Caco-2 (cell line): ENCODE measurements around the gene NCKIPSD. TPM values are rescaled to one million over a fixed set of nuclear protein-coding genes. Genes with fewer than 3 reads are reported as not detected.

Source experiments
- BruUV-seq: library from RNA; stranded (reverse); fragments of 400-500 nt; replicated peaks from 2 replicates; lab custom pipeline; 2021; lab: Mats Ljungman, UMichigan
- CTCF ChIA-PET: fragments of 300-600 bp; sonication (Branson Sonifier 250); formaldehyde crosslinking; loops from one replicate; lab custom pipeline; 2022; ENCODE audit warnings: antibody characterized with exemption; lab: Charles Lee
- POLR2A ChIA-PET: fragments of 300-600 bp; sonication (Branson Sonifier 250); formaldehyde crosslinking; loops from one replicate; lab custom pipeline; 2022; ENCODE audit warnings: antibody characterized with exemption; lab: Charles Lee
- DNase-seq, 2 experiments: peaks; one replicate each; pipeline versions ENCODE4 v3.0.0 to v3.0.0-alpha.2; 2020 to 2022
- H3K27me3 ChIP-seq: replicated peaks from 2 replicates; pipeline ENCODE4 v1.6.0; 2011; ENCODE audit warnings: low read length; ENCODE audit not compliant: control insufficient read depth, insufficient read depth
- H3K36me3 ChIP-seq: 2 replicates; pipeline ENCODE4 v1.5.1; 2011; ENCODE audit warnings: low read length; ENCODE audit not compliant: control insufficient read depth, insufficient read depth
- H3K4me1 ChIP-seq: fragments of 250-450 bp; sonication (Bioruptor Pico); 2 replicates; pipeline ENCODE4 v1.5.1; 2020; ENCODE audit warnings: mild to moderate bottlenecking
- H3K4me3 ChIP-seq: 2 replicates; pipeline ENCODE4 v1.5.1; 2011; ENCODE audit warnings: low read depth, mild to moderate bottlenecking, control low read depth, low read length
- H3K9me3 ChIP-seq: fragments of 250-450 bp; sonication (Bioruptor Pico); 2 replicates; pipeline ENCODE4 v1.5.1; 2020; ENCODE audit warnings: mild to moderate bottlenecking, moderate library complexity
- H3K27ac Mint-ChIP-seq: one replicate; pipeline ENCODE4 v1.8.0; 2022; ENCODE audit warnings: mixed read lengths; ENCODE audit not compliant: unreplicated experiment
- H3K27me3 Mint-ChIP-seq: one replicate; pipeline ENCODE4 v1.8.0; 2022; ENCODE audit warnings: mixed read lengths; ENCODE audit not compliant: insufficient read depth, unreplicated experiment
- H3K36me3 Mint-ChIP-seq: one replicate; pipeline ENCODE4 v1.8.0; 2022; ENCODE audit warnings: mild to moderate bottlenecking, mixed read lengths; ENCODE audit not compliant: insufficient read depth, unreplicated experiment
- H3K4me1 Mint-ChIP-seq: one replicate; pipeline ENCODE4 v1.8.0; 2022; ENCODE audit warnings: low read depth, mixed read lengths; ENCODE audit not compliant: unreplicated experiment
- H3K4me3 Mint-ChIP-seq: one replicate; pipeline ENCODE4 v1.8.0; 2022; ENCODE audit warnings: mild to moderate bottlenecking, moderate library complexity, mixed read lengths; ENCODE audit not compliant: unreplicated experiment
- H3K9me3 Mint-ChIP-seq: one replicate; pipeline ENCODE4 v1.8.0; 2022; ENCODE audit warnings: mixed read lengths; ENCODE audit not compliant: unreplicated experiment
- CTCF ChIP-seq, 2 experiments: fragments of 200-600 bp in 1 of 2; IDR thresholded peaks; 1 replicate in 1 of 2; 2 replicates in 1 of 2; pipeline versions ENCODE4 v1.5.1 to v1.8.0; 2011 to 2022; ENCODE audit warnings: antibody characterized with exemption in 1 of 2, control low read depth in 1 of 2, inconsistent platforms in 1 of 2, low read depth in 1 of 2, low read length in 1 of 2, mild to moderate bottlenecking in 1 of 2, moderate library complexity in 1 of 2; ENCODE audit not compliant: insufficient read depth in 1 of 2, severe bottlenecking in 1 of 2, unreplicated experiment in 1 of 2
- intact Hi-C: fragments of 100-400 bp; cut with micrococcal nuclease; formaldehyde crosslinking; loops from one replicate; pipeline ENCODE4 v1.10.0; 2022; ENCODE audit not compliant: unreplicated experiment
- total RNA-seq: library from RNA; stranded (reverse); gene quantifications from 2 replicates; pipeline ENCODE4 v1.2.3, GENCODE V29; 2022

The NCKIPSD gene
- total RNA-seq, 1 experiment from 2014 or later: 30.2 TPM

- Mint-ChIP-seq H3K36me3 (peaks cover 40% of the 10 kb centered on the region), H3K4me3 (no peak overlapping the region), H3K9me3 (no peaks in the 10 kb centered on the region), H3K27ac (no peak overlapping the region), H3K4me1 (peaks cover 12% of the 10 kb centered on the region), H3K27me3 (no peaks in the 10 kb centered on the region)
- Histone ChIP-seq H3K9me3 (no peaks in the 10 kb centered on the region), H3K36me3 (peaks cover 9% of the 10 kb centered on the region), H3K4me3 (no peak overlapping the region), H3K4me1 (peaks cover 5% of the 10 kb centered on the region), H3K27me3 (no peaks in the 10 kb centered on the region)
- ChIA-PET CTCF (interaction anchor here (0.6 kb wide), 1 partner anchor 34 kb away, joined by 3 read pairs; no protein-coding TSS in a partner anchor), POLR2A (no interaction called here)
- no TSS peak for BruUV-seq
- DNase-seq: no peak
- TF ChIP-seq CTCF (IDR thresholded peaks at IDR 0.05; ENCODE audit: insufficient read depth in 1 of 2, low read depth in 1 of 2, low read length in 1 of 2, severe bottlenecking in 1 of 2, unreplicated experiment in 1 of 2): no peak
- intact Hi-C loops: loop anchor here (10.0 kb wide), 1 partner anchor 275 kb away; no protein-coding TSS in a partner anchor
These were observed 6.0 kb downstream of the NCKIPSD start for GRCh38 chr3:48679411-48680391.

GRCh38 chr3:48678566-48679380 lies 6.9 kb downstream of the NCKIPSD start:
- H3K4me1 Mint-ChIP-seq: peaks cover 3% of the 10 kb centered on the region
- Histone ChIP-seq H3K4me3 (no peak overlapping the region), H3K36me3 (peaks cover 9% of the 10 kb centered on the region), H3K9me3 (no peaks in the 10 kb centered on the region), H3K27me3 (no peaks in the 10 kb centered on the region), H3K4me1 (no peaks in the 10 kb centered on the region)
- BruUV-seq: no TSS peak
- TF ChIP-seq CTCF (IDR thresholded peaks at IDR 0.05; ENCODE audit: insufficient read depth in 1 of 2, low read depth in 1 of 2, low read length in 1 of 2, severe bottlenecking in 1 of 2, unreplicated experiment in 1 of 2): no peak
- no peaks in the 10 kb centered on the region for H3K27me3 Mint-ChIP-seq
- intact Hi-C loops: no loop called here
- peaks cover 39% of the 10 kb centered on the region for H3K36me3 Mint-ChIP-seq
- CTCF ChIA-PET: no interaction called here
- H3K27ac Mint-ChIP-seq: no peak overlapping the region
- no peaks in the 10 kb centered on the region for H3K9me3 Mint-ChIP-seq
- no peak for DNase-seq
- no peak overlapping the region for H3K4me3 Mint-ChIP-seq
- POLR2A ChIA-PET: no interaction called here

GRCh38 chr3:48678056-48678455 lies 7.7 kb downstream of the NCKIPSD start:
- Histone ChIP-seq H3K9me3 (no peaks in the 10 kb centered on the region), H3K4me1 (no peaks in the 10 kb centered on the region), H3K4me3 (no peak overlapping the region), H3K36me3 (peaks cover 9% of the 10 kb centered on the region), H3K27me3 (no peaks in the 10 kb centered on the region)
- ChIA-PET CTCF (no interaction called here), POLR2A (interaction anchor here (0.8 kb wide), 1 partner anchor 9 kb away, joined by 9 read pairs; no protein-coding TSS in a partner anchor)
- Mint-ChIP-seq H3K27ac (no peak overlapping the region), H3K27me3 (no peaks in the 10 kb centered on the region), H3K4me1 (no peaks in the 10 kb centered on the region), H3K9me3 (no peaks in the 10 kb centered on the region), H3K4me3 (no peak overlapping the region), H3K36me3 (peaks cover 42% of the 10 kb centered on the region)
- no peak for DNase-seq
- intact Hi-C loops: no loop called here
- no TSS peak for BruUV-seq
- no peak for TF ChIP-seq CTCF (IDR thresholded peaks at IDR 0.05; ENCODE audit: insufficient read depth in 1 of 2, low read depth in 1 of 2, low read length in 1 of 2, severe bottlenecking in 1 of 2, unreplicated experiment in 1 of 2)
